A549 (cell line): ENCODE measurements around the gene SYTL2. TPM values are rescaled to one million over a fixed set of nuclear protein-coding genes. Genes with fewer than 3 reads are reported as not detected.

Experiments
- ATAC-seq, 2 experiments: fragments of 200-7000 bp in 1 of 2; fragments of >200 bp in 1 of 2; cut with Nextera tagmentation in 1 of 2; cut with Tn5 transposase in 1 of 2; 3 replicates each; pipeline versions ENCODE4 v1.8.0 to v1.9.1; 2018 to 2020; ENCODE audit warnings: mild to moderate bottlenecking in 1 of 2, moderate library complexity in 1 of 2
- CTCF ChIA-PET: fragments of 300-600 bp; sonication (Branson Sonifier 250); formaldehyde crosslinking; extraction: SDS; loops from one replicate; lab custom pipeline; 2021; ENCODE audit warnings: antibody characterized with exemption, inconsistent platforms; lab: Yijun Ruan, JAX
- POLR2A ChIA-PET: fragments of 350-600 bp; formaldehyde crosslinking; extraction: SDS; loops from one replicate; lab custom pipeline; 2021; ENCODE audit warnings: antibody characterized with exemption, inconsistent platforms; lab: Yijun Ruan, JAX
- DNase-seq, 2 experiments: peaks; one replicate each; pipeline versions ENCODE4 v3.0.0 to v3.0.0-alpha.2; 2011 to 2016; ENCODE audit warnings: low read depth in 1 of 2, low spot score in 1 of 2
- FAIRE-seq: peaks from 2 replicates; lab custom pipeline; 2011; peaks lifted over from hg19 to GRCh38; lab: Jason Lieb, UNC
- H3K27ac ChIP-seq, 2 experiments: fragments of >200 bp; sonication (Bioruptor Twin); formaldehyde crosslinking; 3 replicates each; pipeline ENCODE4 v1.5.1; 2016 to 2017
- H3K4me1 ChIP-seq: fragments of >200 bp; sonication (Bioruptor Twin); formaldehyde crosslinking; 3 replicates; pipeline ENCODE4 v1.6.1; 2016
- H3K4me2 ChIP-seq: fragments of >200 bp; sonication (Bioruptor Twin); formaldehyde crosslinking; 3 replicates; pipeline ENCODE4 v1.6.1; 2016
- H3K4me3 ChIP-seq: fragments of >200 bp; sonication (Bioruptor Twin); formaldehyde crosslinking; 3 replicates; pipeline ENCODE4 v1.5.1; 2016
- H3K9me3 ChIP-seq: fragments of >200 bp; sonication (Bioruptor Twin); formaldehyde crosslinking; 3 replicates; pipeline ENCODE4 v1.6.1; 2016
- CHD2 ChIP-seq: fragments of 150-350 bp; IDR thresholded peaks from 2 replicates; pipeline ENCODE4 v1.6.1; 2014; ENCODE audit warnings: low read length; ENCODE audit not compliant: partially characterized antibody
- E2F6 ChIP-seq: IDR thresholded peaks from 2 replicates; pipeline ENCODE4 v1.6.1; 2012; ENCODE audit warnings: low read depth, borderline replicate concordance
- EHF ChIP-seq: fragments of 250-450 bp; sonication (Bioruptor Pico); IDR thresholded peaks from 2 replicates; pipeline ENCODE4 v1.5.0; 2020; ENCODE audit warnings: mild to moderate bottlenecking
- EHMT2 ChIP-seq: fragments of 200-600 bp; sonication (generic); IDR thresholded peaks from 2 replicates; pipeline ENCODE4 v1.6.1; 2016; ENCODE audit warnings: antibody characterized with exemption, low read depth, mild to moderate bottlenecking, moderate library complexity
- FOXS1 ChIP-seq: fragments of 250-450 bp; sonication (Bioruptor Pico); IDR thresholded peaks from 2 replicates; pipeline ENCODE4 v1.5.0; 2020; ENCODE audit warnings: mild to moderate bottlenecking, moderate library complexity
- HDAC2 ChIP-seq: fragments of 200-600 bp; sonication (generic); IDR thresholded peaks from 2 replicates; pipeline ENCODE4 v1.6.1; 2016
- HES2 ChIP-seq: fragments of >200 bp; sonication (Bioruptor Twin); formaldehyde crosslinking; IDR thresholded peaks from 2 replicates; pipeline ENCODE4 v1.6.1; 2016
- HMGXB4 ChIP-seq: fragments of 250-450 bp; sonication (Bioruptor Pico); IDR thresholded peaks from 2 replicates; pipeline ENCODE4 v1.5.0; 2021; ENCODE audit warnings: mild to moderate bottlenecking, moderate library complexity, borderline replicate concordance
- HOXA7 ChIP-seq: fragments of 250-450 bp; sonication (Bioruptor Pico); IDR thresholded peaks from 2 replicates; pipeline ENCODE4 v1.5.0; 2020; ENCODE audit warnings: mild to moderate bottlenecking, moderate library complexity
- JUN ChIP-seq, 2 experiments: fragments of >200 bp; sonication (Bioruptor Twin); formaldehyde crosslinking; IDR thresholded peaks; 2 replicates in 1 of 2; 3 replicates in 1 of 2; pipeline ENCODE4 v1.6.1; 2016 to 2017
- KDM1A ChIP-seq: fragments of 200-600 bp; sonication (generic); IDR thresholded peaks from 2 replicates; pipeline ENCODE4 v1.6.1; 2016; ENCODE audit warnings: low read depth, mild to moderate bottlenecking
- MAFK ChIP-seq: fragments of 450-650 bp; IDR thresholded peaks from 2 replicates; pipeline ENCODE4 v1.6.1; 2014; ENCODE audit not compliant: partially characterized antibody
- PHF8 ChIP-seq: fragments of 200-600 bp; sonication (generic); IDR thresholded peaks from 2 replicates; pipeline ENCODE4 v1.6.1; 2016; ENCODE audit warnings: low read depth, mild to moderate bottlenecking, antibody characterized with exemption, moderate library complexity, borderline replicate concordance
- POLR2AphosphoS2 ChIP-seq: conservative IDR thresholded peaks from 2 replicates; pipeline ENCODE4 v1.6.1; 2012; ENCODE audit warnings: low read length, improper control_type of control experiment, inconsistent platforms
- RAD21 ChIP-seq, 2 experiments: fragments of >200 bp in 1 of 2; sonication (Bioruptor Twin) in 1 of 2; formaldehyde crosslinking in 1 of 2; IDR thresholded peaks in 1 of 2; conservative IDR thresholded peaks in 1 of 2; 2 replicates in 1 of 2; 3 replicates in 1 of 2; pipeline ENCODE4 v1.6.1; 2012 to 2018; ENCODE audit warnings: inconsistent platforms in 1 of 2
- RARB ChIP-seq: fragments of 250-450 bp; sonication (Bioruptor Pico); IDR thresholded peaks from 2 replicates; pipeline ENCODE4 v1.8.0; 2021; ENCODE audit warnings: mild to moderate bottlenecking, moderate library complexity
- RCOR1 ChIP-seq: fragments of 150-350 bp; IDR thresholded peaks from 2 replicates; pipeline ENCODE4 v1.6.1; 2014; ENCODE audit warnings: antibody characterized with exemption, low read length, low read depth
- RFX5 ChIP-seq: fragments of 450-650 bp; IDR thresholded peaks from 2 replicates; pipeline ENCODE4 v1.7.1; 2014; ENCODE audit warnings: antibody characterized with exemption, mild to moderate bottlenecking, moderate library complexity
- RNF2 ChIP-seq: fragments of 200-600 bp; sonication (generic); IDR thresholded peaks from 2 replicates; pipeline ENCODE4 v1.6.1; 2016; ENCODE audit warnings: low read depth, mild to moderate bottlenecking, antibody characterized with exemption, moderate library complexity, borderline replicate concordance
- SMC3 ChIP-seq: fragments of >200 bp; sonication (Bioruptor Twin); formaldehyde crosslinking; IDR thresholded peaks from 3 replicates; pipeline ENCODE4 v1.6.1; 2018; ENCODE audit warnings: inconsistent platforms
- ZNF302 ChIP-seq: fragments of 250-450 bp; sonication (Bioruptor Pico); IDR thresholded peaks from 2 replicates; pipeline ENCODE4 v1.9.0; 2021; ENCODE audit warnings: inconsistent platforms, mild to moderate bottlenecking, moderate library complexity
- WGBS: methylation state at CpG from one replicate; pipeline ENCODE4 v1.1.6; 2017; ENCODE audit errors: missing lambda C conversion rate; 5-methylcytosine and 5-hydroxymethylcytosine counted together
- polyA plus RNA-seq, 4 experiments: library from polyadenylated mRNA; depleted of rRNA in 3 of 4; stranded (reverse); fragments of >200 nt; fragmentation: RNase III in 1 of 4; extraction: RNeasy Plus Mini Kit Qiagen cat#74134 plus additional on column Dnase treatment in 1 of 4; gene quantifications; 2 replicates in 3 of 4; 3 replicates in 1 of 4; pipeline ENCODE4 v1.2.3, GENCODE V29; 2011 to 2017
- TF ChIP-seq, protein P1 (sequence below): fragments of >200 bp; sonication (Bioruptor Twin); formaldehyde crosslinking; IDR thresholded peaks from 3 replicates; pipeline ENCODE4 v1.6.1; 2016
- TF ChIP-seq, protein P2 (sequence below): IDR thresholded peaks from 2 replicates; pipeline ENCODE4 v1.6.1; 2012

SYTL2 gene
- polyA plus RNA-seq, 2 of the 4 experiments (the other 2 are of a cell fraction), result 11.6 to 34.2 TPM

- TF ChIP-seq, protein P1, sequence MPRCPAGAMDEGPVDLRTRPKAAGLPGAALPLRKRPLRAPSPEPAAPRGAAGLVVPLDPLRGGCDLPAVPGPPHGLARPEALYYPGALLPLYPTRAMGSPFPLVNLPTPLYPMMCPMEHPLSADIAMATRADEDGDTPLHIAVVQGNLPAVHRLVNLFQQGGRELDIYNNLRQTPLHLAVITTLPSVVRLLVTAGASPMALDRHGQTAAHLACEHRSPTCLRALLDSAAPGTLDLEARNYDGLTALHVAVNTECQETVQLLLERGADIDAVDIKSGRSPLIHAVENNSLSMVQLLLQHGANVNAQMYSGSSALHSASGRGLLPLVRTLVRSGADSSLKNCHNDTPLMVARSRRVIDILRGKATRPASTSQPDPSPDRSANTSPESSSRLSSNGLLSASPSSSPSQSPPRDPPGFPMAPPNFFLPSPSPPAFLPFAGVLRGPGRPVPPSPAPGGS, result no peak
- no peak for TF ChIP-seq RCOR1
- TF ChIP-seq FOXS1, result no peak
- TF ChIP-seq HMGXB4 (CRISPR knock-in tag), result no peak
- no peak for TF ChIP-seq EHMT2
- TF ChIP-seq RAD21 (conservative IDR thresholded peaks at IDR 0.05 in 1 of 2, IDR thresholded peaks at IDR 0.05 in 1 of 2), result no peak
- no peak for TF ChIP-seq E2F6
- no peak for TF ChIP-seq KDM1A
Measured at GRCh38 chr11:85737738-85738137, 73.2 kb downstream of the SYTL2 start (continued).

DNA sequence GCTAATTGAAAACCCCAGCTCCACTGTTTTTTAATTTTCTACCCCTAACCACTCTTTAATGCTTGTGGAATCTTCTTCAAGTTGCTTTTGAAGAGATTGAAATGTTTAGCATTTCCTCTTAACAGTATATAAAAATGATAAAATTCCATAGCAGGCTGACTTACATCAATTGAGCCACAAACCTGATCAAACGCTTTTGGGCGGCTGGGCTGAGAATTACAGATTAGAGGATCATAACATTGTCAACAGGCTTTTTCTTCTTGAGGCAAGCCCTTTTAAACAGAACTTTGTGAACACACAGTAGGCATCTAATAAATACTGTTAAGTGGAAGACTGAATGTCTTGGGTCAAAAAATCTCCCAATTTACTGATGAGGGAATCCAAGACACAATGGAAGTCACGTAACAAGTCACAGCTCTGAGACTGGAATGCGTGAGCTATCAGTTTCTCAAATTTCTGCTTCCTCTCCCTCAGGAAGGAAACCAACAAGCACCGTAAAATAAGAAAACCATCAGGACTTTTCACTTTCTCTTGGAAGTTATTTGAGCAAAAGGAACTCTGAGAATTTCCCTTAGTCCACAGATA, 75.0 kb downstream of the SYTL2 start:
- Histone ChIP-seq H3K9me3 (no peaks in the 10 kb centered on the region), H3K4me3 (no peak overlapping the region), H3K27ac (no peak overlapping the region), H3K4me1 (peaks cover 5% of the 10 kb centered on the region; the same call in 2 of the 3 replicates), H3K4me2 (no peak overlapping the region)
- DNase-seq (no peak), ATAC-seq (no peak), FAIRE-seq (no peak)
- ChIA-PET POLR2A (no interaction called here), CTCF (interaction anchor here (1.2 to 1.6 kb wide), 2 partner anchors 9 to 10 kb away, joined by 3 read pairs; no protein-coding TSS in a partner anchor)
- WGBS, result 94% methylated on average over 5 of the region's 5 CpGs
- no peak for TF ChIP-seq E2F6
- TF ChIP-seq ZNF302, result no peak
- TF ChIP-seq HES2, result no peak
- TF ChIP-seq RAD21 (conservative IDR thresholded peaks at IDR 0.05 in 1 of 2, IDR thresholded peaks at IDR 0.05 in 1 of 2), result no peak
- no peak for TF ChIP-seq JUN (IDR thresholded peaks at IDR 0.05)
- no peak for TF ChIP-seq RARB
- TF ChIP-seq MAFK, result no peak
- no peak for TF ChIP-seq RFX5
- TF ChIP-seq, protein P2, sequence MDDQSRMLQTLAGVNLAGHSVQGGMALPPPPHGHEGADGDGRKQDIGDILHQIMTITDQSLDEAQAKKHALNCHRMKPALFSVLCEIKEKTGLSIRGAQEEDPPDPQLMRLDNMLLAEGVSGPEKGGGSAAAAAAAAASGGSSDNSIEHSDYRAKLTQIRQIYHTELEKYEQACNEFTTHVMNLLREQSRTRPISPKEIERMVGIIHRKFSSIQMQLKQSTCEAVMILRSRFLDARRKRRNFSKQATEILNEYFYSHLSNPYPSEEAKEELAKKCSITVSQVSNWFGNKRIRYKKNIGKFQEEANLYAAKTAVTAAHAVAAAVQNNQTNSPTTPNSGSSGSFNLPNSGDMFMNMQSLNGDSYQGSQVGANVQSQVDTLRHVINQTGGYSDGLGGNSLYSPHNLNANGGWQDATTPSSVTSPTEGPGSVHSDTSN, result no peak
- TF ChIP-seq SMC3, result no peak
- TF ChIP-seq RNF2, result no peak
- TF ChIP-seq HOXA7 (CRISPR knock-in tag), result no peak
- no peak for TF ChIP-seq EHF (CRISPR knock-in tag)
- no peak for TF ChIP-seq PHF8
- no peak for TF ChIP-seq CHD2
- TF ChIP-seq HDAC2, result no peak
- no peak for TF ChIP-seq EHMT2
- TF ChIP-seq RCOR1, result no peak
- no peak for TF ChIP-seq POLR2AphosphoS2
